ENCODE data around the gene PLXNA2.

Gene PLXNA2

DNA sequence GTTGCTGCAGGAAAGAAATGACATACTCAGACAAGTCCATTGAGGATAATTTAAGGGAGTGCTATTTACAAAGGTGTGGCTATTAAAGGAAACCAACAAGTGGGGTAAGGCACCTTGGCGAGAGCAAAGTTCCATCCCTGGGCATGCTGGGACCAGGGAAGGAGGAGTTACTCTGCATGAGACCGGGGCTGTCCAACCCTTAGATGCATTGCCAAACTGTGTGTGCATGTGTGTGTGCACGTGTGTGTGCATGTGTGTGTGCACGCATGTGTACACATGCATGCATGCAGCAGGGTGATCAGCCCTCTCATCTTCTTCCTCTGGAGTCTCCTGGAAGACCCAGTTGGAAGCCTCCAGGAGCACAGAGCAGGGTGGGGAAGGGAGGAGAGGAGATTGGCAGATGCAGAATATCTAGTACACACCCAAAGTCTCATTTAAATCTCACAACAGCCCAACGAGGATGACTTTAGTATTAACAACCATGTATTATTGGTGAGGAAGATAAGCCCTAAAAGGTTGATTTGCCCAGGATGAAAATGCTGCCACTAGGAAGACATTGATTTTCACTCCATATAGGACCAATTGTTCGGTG, 261.0 kb downstream of the PLXNA2 start:
- no peak for DNase-seq

DNA sequence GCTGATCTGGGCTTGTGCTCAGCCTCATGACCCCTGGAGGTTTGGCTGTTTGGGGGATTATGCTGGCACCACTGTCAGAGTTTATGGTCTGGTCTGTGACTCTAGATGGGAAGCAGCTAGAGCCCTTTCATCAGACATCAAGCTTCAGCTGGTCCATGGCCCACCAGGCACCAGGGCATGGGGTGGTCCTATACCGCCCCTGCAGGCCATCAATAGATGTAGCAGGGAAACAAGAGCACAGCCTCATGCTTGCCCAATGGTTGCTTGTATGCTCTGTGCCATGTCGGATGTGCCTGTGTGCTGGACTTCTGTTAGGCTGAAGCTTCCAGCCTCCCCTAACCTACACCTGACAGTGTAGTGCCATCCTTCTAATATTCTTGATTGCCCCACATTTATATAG, 262.2 kb downstream of the PLXNA2 start:
- DNase-seq: no peak

DNA sequence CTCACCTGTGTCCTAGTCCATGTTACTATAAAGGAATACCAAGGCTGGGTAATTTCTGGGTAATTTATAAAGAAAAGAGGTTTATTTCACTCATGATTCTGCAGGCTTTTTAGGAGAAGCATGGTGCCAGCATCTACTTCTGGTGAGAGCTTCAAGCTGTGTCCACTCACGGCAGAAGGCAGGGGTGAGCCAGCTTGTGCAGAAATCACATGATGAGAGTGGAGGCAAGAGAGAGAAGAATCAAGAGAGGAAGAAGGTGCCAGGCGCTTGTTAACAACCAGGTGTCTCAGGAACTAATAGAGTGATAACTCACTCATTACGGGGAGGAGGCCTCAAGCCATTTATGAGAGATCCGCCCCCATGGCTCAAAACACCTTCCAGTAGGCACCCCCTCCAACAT, 265.7 kb downstream of the PLXNA2 start:
- no peak for DNase-seq

DNA sequence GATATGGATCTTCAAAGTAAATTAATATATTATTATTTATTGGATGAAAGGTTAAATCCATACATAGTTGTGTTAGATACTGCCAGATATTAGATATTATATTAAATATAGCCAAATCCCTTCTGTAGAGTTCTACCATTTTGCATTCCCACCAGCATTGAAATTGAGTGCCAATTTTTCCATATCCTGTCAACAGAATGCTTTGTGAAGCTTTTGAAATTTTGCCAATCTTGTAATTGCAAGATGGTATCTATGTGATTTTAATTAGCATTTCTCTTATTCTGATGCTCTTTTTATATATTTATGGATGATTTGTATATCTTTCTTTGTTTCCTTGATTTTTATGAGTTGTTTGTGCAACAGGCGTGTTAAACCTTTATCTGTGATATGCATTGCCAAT, 266.3 kb downstream of the PLXNA2 start:
- no peak for DNase-seq

DNA sequence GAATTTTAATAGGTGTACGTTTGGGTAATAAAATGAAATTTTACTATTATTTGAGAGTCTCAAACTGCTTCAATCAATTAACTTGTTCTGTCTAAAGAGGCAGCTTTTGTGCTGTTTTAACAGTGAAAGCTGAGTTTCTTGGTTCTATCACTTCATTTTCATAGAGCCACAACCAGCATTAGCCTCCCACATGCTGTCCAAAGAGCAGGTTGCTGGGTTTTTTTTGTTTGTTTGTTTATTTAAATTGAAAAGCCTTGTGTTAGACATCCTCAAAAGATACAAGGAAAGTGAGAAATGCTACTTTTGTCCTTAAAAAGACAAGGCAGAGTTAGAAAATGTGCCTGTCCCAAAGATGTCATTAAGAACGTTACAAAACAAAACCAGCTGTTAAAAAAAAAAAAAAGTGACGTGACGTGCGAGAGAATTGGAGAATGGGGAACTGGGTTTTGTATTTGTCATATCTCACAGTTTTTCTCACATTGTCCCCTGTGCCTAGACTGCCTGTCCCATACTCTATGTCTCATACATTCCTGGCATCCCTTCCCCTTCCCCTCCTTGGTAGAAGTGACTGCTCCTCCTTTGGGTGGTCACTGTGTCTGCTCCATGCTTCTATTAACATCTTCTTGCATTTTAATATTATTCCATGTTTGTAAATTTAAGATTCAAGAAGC, 270.2 kb downstream of the PLXNA2 start:
- DNase-seq: no peak

DNA sequence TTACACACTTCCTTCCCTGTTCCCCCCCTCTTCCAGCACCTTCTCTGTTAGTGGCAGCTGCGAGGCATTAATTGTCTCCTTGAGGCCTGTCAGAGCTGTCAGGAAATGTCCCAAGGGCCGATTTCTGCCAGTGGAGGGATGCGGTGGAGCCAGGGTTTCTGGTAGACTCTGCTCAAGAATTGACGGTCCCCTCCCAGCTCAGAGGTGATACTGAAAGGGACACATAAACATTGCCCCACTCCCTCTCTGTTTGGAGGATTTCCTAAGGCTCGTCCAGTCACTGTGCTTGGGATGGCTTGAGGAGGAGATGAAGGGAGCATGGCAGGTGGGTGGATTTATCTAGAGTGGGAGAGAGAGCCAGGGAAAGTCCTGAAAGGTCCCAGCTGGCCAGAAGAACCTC, 271.8 kb downstream of the PLXNA2 start:
- DNase-seq: no peak

Measured in NCI-H510A (cell line).